GM21737 (cell line): ENCODE data around the gene PTCHD4.
"Not testable (repeated sequence)": the region's sequence is repeated elsewhere in the genome, so short reads cannot be mapped to it uniquely, and the experiment has no call there.

ENCODE experiments used
- ATAC-seq: cut with Tn5 transposase; IDR thresholded peaks from one replicate; pipeline ENCODE4 v1.9.1; 2021; ENCODE audit warnings: mild to moderate bottlenecking, moderate library complexity; ENCODE audit not compliant: unreplicated experiment

PTCHD4 gene

DNA sequence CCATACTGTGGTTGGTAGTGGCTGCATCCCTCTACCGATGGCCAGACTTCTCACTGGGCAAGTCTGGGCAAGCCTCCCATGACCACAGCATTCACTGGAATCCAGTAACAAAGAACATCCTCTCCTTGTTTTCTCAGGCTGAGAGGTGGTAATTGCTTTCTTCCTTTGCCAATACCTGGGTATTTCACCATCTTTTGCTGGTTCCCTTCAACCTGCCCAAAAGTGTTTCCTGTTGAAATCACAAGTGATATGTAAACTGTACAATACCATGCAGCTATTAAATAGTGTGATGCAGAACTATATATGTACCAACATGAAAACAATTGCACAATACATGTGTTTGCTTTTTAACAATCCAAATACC is at the start of gene PTCHD4:
Gene PTCHD4, minus strand, starts transcription at position 55 of the 364 bp plus-strand sequence. CDS start 42,240 bp downstream, outside the sequence.
- no peak for ATAC-seq

DNA sequence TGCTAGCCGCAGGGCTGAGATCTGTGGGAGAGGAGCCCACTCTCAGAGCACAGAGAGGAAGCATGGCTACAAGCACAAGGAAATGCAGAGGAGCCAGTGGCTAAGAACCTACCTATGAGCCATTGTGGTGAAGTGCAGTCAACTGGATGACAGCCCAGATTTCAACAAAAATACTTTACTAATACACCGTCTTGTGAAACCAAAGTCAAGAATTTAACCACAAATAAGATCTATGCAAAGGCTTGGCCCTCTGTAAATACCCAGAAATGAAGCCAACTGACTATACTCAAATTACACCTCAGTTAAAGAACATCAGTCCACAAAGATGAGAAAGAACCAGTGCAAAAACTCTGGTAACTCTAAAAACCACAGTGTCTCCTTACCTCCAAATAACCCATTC is 40.1 kb upstream of the PTCHD4 start:
- no peak for ATAC-seq

DNA sequence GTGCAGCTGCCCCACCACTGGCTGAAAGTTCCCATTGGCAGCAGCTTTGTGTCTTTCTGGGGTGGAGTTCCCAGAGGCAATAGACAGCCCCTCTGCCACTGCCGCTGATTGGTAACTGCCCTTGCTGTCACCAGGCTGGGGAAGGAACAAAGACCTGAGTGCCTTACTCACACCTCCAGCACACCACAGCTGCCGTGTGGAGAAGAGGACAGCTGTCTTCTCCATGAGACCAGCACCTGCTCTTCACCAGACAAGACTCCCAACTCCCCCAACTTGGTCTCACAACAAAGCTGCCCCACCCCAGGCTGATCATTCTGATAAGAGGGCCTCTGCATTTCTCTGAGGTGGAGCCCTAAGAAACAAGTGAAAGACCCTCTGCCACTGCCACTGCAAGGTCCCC is 39.7 kb upstream of the PTCHD4 start:
- no peak for ATAC-seq

DNA sequence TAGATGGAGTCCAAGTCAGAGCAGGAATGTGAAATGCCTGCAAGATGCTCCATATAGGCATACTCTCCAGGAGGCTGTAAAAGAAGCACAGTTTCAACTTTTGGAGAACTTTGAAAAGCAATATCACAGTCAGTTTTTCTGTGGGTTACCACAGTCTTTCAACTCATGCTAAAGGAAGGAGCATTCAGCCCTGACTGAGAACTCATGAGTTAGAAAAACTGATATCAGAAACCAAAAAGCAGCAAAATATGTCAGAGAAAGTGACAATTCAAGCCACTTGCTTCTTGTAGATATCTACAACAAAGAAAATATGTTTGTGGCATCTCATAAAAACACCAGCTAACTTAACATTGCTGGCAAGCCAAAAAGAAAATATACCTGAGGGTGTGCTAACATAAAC is 36.1 kb upstream of the PTCHD4 start:
- no peak for ATAC-seq

DNA sequence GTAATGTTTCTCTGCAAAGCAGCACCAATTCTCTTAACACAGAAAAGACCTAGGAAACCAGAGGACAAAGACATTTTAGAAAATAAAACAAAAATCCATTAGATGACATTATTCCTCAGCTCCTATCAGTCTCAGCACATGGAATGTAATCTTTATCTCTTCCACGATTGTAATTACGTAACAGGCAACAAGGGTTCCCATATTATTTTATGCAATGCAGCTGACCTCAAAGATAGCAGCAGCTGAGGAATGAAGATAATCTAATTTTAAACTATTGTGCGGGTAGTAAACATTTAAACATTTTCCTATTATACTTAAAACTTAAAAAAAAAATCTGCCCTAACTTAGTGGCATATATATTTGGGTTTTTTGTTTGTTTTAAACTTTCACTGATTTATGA is 33.0 kb upstream of the PTCHD4 start:
- ATAC-seq = no peak

DNA sequence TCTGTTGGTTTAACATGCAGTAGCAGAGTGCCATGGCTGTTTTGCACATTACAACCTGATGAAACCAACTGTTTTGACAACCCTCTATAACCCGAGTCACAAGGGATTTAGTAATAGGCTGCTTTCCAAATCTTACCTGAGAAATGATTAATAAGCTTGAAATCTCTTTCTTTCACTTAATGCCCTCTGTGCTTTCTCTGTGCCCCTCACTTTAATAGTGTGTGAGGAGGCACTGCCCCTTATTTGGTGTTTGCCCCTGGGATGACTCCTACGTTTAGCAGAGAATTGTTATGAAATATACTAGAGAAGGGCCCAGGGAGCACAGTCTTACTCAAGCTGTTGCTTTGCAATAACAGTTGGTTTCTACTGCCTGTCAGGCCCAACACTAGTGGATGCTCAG is 31.0 kb upstream of the PTCHD4 start:
- ATAC-seq = no peak

DNA sequence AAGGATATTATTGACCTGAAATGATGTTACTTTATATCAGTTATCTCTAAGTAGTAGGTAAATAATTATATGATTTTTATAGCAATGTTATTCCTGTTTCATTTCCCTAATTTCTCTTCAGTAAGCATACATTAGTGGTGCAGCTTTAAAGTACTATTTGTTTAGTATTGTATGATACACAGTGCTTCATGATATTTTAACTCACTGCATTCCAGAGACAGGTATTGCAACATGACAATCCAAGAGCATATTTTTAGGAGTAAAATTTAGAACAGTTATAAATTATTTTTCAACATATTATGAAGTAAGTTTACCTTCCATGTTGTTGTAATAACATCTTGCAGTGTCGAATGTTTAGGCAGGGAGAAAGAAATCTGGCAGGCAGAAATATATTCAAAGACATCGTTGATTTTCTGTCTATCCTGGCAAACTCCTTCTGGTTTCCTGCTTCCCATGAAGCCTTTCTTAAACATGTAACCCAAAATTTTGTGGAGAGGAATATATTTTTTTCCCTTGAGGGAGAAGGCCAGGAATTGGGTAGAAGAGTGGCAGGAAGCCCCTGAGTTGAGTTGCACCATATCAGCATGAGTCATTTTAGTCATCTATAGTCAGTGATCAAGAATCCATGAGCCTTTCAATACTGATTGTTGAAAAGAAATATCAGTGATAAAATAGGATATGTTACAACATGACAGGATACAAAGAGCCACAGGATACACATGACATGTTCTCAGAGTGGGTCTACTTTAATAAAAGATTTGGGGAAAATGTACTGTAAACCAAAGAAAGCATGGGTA is 29.0 kb upstream of the PTCHD4 start:
- no peak for ATAC-seq

DNA sequence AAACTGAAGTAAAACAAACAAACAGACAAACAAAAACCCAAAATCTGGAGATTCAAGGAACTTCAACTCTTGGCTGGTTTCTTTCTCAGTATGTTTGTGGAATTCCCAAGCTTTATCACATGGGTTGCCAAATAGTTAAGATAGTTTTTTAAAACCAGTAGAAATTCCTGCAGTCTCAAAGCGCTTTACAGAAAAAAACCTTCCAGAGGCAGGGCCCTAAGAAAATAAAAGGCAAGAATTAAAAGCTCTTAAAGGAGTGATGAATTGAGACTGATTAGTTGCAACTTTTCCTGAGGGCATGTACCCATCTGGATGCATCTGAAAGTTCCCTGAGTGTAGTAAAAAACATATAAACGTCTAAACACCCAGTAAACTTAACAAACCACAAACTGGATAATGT is 25.9 kb upstream of the PTCHD4 start:
- no peak for ATAC-seq

DNA sequence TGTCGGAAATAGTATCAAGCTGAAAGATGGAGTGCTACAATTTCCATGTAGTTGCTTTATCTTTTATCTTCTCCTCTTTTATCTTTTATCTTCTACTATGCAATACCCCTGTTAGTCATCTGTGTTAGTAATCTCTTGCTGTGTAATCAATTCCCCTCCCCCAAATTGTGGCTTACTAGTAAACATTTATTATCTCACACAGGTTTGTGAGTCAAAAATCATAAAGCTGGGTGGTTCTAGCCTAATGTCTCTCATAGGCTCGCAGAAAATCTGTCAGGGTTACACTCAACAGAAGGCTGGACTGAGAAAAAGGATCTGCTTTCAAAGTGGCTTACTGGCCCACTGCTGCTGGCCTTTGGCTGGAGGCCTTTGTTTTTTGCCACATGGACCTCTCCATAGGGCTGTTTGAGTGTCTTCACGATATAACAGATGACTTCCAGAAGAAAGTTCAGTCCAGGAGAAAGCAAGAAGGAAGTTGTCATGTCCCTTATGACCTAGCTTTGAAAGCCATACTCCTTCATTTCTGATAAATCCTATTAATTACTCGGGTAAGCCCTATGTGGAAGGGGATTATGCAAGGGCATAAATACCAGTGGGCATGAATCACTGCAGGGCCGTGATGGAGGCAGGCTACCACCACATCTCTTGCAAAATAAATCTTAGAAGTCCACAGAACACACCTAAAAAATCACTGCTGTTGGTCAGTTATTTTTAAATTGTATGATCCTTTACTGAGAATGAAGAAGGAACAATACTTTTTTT is 24.5 kb upstream of the PTCHD4 start:
- ATAC-seq = no peak

DNA sequence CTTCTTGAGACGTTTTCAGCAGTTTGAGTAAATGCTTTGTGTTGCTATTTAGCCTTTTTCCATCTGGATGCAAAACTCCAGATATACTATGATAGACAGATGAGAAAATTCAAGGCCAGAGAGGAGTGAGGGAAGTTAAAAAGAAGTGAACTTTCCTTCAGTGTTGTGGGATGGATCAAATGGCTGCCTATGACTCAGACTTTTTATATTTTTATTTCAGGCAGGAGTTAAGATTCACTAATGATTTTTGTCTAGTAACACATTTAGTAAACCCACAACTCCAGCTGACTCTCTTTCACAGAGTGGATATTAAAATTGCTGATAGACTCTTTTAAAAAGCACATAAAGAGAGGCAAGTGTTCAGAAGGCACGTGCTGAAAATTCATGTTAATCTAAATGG is 23.2 kb upstream of the PTCHD4 start:
- no peak for ATAC-seq

DNA sequence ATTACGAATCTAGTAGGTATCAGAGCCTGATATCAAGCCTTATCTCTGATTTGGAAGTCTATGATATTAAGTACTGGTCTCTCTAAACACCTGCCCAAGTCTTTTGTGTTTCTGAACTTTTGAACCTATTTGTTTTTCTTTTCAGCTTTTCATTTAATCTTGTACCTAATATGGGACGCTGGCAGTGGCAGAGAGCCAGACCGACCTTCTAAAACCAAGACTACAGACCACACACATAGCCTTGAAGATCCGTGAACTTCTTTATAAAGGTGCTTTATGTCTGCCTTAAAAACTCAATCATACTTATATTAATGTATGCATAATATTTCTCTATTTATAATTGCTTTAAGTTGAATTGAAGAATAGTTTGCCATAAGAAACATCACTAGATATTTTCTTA is 12.6 kb upstream of the PTCHD4 start:
- no peak for ATAC-seq

DNA sequence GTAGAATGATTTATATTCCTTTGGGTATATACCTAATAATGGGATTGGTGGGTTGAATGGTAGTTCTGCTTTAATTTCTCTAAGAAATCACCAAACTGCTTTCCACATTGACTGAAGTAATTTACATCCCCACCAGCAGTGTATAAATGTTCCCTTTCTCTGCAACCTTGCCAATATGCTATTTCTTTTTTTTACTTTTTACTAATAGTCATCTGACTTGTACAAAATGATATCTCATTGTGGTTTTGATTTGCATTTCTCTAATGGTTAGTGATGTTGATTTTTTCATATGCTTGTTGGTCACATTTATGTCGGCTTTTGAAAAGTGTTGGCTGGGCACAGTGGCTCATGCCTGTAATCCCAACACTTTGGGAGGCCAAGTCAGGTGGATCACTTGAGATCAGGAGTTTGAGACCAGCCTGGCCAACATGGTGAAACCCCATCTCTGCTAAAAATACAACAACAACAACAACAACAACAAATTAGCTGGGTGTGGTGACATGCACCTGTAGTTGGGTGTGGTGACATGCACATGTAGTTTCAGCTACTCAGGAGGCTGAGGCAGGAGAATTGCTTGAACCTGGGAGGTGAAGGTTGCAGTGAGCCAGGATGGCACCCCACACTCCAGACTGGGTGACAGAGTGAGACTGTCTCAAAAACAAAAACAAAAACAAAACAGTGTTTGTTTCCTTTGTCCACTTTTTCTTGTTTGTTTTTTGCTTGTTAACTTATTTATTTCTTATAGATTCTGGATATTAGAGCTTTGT is 11.2 kb upstream of the PTCHD4 start:
- not testable (repeated sequence) for ATAC-seq

DNA sequence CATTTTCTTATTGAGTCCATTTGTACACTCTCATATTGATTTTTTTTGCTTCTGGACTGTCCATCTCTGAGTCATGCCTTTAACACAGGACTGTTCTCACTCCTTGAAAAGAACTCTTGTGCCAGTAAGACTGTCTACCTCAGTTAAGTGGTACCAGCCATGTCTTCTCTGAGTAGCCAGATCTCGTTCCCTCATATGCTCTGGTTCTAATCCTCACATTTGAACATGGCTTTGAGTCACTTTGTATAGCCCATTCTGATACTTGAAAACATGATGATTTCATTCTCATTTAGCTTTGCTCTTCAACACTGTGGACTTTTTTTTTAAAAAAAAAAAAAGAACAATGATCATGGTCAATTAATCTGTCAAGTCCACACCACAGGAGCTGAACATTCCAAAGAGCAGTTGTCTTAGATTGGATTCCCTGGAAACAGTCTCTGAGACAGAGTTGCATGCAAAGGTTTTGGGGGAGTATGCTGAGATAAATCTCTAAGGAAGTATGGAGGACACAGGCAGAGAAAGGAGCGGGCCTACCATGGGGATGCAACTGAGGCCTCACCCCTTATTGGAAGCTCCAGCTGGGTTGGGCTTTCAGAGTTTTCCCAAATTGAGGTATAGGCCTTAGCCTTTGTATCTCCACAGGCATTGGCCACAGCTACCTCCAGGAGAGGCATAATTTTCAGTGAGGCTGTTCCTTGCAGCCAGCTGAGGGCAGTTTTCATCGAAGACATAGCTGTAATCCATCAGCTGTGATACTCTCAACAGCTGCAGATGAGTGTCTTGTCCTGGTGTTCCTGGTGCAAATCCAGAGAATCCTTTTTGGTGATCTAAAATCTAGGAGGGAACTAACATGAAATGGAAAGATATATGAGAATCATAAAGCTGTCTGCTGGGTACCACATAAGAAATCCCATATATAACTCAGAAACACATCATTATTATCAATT is 6.0 kb upstream of the PTCHD4 start:
- no peak for ATAC-seq

DNA sequence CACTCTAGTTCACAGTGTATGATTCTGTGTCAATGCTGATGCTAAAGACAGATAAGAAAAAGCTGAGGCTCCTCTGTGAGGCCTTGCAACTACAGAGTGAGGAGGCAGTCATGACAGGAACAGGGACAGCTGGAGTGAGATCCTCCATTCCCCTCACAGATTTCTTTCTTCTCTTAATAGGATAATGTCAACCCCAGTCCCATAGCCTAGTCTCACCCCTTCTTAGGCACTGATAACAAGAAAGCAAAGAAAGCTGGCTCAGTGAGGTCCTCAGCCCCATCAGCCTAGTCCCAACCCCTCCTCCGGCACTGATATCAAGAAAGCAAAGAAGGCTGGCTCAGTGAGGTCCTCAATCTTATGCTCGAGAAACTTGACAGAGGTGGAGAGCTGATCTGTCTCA is 2.1 kb upstream of the PTCHD4 start:
- no peak for ATAC-seq

DNA sequence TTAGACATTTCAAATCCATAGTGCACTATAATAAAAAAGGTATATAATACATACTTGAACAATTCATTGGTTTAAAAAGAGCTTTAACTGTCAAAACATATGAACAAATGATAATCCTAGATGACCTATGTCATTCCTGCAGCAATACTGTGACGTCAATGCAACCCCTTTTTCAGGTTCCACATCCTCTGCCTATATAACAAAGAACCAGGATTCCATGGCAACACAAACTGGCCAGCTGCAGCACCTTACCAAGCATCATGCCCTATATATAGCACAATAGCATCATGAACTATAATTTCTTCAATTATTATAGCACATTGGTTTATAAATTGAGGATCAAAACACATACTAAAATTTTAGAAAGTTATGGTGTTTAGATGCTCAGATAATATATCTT is 578 bp upstream of the PTCHD4 start:
- no peak for ATAC-seq

DNA sequence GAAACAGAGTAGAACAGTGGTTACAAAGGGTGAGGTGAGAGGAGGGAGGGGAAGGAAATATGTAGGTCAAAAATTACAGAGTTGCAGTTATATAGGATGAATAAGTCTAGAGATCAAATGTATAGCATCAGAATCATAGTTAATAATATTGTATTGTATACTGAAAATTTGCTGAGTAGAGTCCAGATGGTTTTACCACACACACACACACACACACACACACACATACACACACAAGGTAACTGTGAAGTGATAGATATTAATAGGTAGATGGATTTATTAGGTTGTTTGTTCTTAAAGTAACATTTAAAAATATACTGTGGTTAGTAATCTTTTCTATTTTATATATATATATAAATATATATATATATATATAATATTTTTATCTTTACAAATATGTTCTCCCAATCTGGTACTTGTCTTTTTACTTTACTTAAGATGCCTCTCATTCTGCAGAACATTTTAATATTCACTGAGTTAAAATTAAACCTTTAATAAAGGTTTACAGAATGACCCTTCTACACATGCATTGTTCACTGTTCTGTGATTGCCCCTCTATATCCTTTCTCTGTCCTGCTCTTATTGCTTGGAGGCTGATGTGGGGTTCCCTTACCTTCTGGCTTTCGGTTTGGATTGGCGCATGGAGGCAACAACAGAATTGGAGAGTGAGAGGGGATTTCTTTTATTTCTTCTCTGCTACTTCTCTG is 408 bp downstream of the PTCHD4 start:
- ATAC-seq = no peak

DNA sequence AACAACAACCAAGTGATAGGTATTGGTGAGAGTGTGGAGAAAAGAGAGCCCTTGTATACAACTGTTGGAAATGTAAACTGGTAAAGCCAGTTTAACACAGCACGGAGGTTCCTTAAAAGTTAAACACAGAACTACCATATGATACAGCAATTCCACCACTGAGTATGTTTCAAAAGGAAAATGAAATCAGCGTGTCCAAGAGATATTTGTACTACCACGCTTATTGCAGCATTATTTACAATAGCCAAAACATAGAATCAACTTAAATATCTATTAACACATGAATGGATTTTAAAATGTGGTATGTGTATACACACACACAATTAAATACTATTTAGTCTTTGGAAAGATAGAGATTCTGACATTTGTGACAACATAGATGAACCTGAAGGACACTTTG is 1.1 kb downstream of the PTCHD4 start:
- ATAC-seq = no peak

DNA sequence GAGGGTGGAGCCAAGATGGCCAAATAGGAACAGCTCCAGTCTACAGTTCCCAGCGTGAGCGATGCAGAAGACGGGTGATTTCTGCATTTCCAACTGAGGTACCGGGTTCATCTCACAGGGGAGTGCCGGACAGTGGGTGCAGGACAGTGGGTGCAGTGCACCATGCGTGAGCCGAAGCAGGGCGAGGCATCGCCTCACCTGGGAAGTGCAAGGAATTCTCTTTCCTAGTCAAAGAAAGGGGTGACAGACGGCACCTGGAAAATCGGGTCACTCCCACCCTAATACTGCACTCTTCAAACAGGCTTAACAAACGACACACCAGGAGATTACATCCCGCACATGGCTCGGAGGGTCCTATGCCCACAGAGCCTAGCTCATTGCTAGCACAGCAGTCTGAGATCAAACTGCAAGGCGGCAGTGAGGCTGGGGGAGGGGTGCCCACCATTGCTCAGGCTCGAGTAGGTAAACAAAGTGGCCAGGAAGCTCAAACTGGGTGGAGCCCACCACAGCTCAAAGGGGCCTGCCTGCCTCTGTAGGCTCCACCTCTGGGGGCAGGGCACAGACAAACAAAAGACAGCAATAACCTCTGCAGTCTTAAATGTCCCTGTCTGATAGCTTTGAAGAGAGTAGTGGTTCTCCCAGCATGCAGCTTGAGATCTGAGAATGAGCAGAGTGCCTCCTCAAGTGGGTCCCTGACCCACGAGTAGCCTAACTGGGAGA is 8.4 kb downstream of the PTCHD4 start:
- not testable (repeated sequence) for ATAC-seq

DNA sequence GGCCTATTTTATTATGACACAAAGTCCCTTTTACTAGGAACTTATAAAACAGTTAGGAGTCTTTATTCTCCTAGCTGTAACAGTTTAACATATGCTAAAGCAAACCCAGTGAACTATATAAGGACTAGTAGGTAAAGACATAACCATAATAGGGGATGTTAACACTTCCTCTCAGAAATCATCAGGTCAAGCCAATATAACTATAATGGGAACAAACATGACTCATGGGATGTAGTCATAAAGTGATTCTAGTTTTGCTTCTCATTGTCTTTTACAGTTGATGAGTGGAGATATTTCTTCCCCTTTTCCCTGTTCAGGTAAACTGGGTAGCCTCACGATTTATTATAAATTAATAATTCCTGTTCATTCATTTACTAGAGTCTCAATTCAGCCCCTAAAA is 9.7 kb downstream of the PTCHD4 start:
- no peak for ATAC-seq

DNA sequence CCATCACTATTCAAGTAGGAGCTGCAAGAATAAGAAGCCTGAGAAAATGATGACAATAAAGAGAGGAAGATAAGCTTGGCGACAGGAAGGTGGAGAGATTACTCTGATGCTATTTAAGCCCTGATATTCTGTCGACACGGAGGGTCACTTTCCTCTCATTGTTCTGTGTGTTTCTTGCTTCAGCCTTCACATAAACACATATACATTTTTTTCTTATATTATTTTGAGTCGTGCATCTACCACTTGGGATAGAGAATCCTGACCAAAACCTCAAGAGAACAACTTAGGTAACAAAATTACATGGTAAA is 10.5 kb downstream of the PTCHD4 start:
- no peak for ATAC-seq
